Endothelial cell of umbilical vein (primary cell): ENCODE measurements around the gene RUFY3. TPM values are rescaled to one million over a fixed set of nuclear protein-coding genes. Genes with fewer than 3 reads are reported as not detected.

Experiments used
- BruUV-seq: library from RNA; stranded (reverse); fragments of 400-500 nt; replicated peaks from 2 replicates; lab custom pipeline; 2021; lab: Mats Ljungman, UMichigan
- CTCF ChIA-PET: fragments of 300-600, 350-600 bp; sonication (Branson Sonifier 250); formaldehyde crosslinking; loops from one replicate; lab custom pipeline; 2021; ENCODE audit warnings: antibody characterized with exemption, inconsistent platforms; lab: Charles Lee
- POLR2A ChIA-PET: fragments of 300-600, 350-600 bp; sonication (Branson Sonifier 250); formaldehyde crosslinking; loops from one replicate; lab custom pipeline; 2021; ENCODE audit warnings: antibody characterized with exemption, inconsistent platforms; lab: Charles Lee
- DNase-seq: peaks from one replicate; pipeline ENCODE4 v3.0.0-alpha.2; 2011; ENCODE audit warnings: low read depth, low spot score
- FAIRE-seq: peaks from 2 replicates; lab custom pipeline; 2011; peaks lifted over from hg19 to GRCh38; lab: Jason Lieb, UNC
- H2AFZ ChIP-seq: 2 replicates; pipeline ENCODE4 v1.6.0; 2012; ENCODE audit warnings: low read depth, low read length, control low read depth, inconsistent platforms
- H3K27ac ChIP-seq: 2 replicates; pipeline ENCODE4 v1.5.1; 2011; ENCODE audit warnings: low read depth, mild to moderate bottlenecking, control low read depth, low read length, moderate library complexity; ENCODE audit not compliant: insufficient read depth
- H3K27me3 ChIP-seq, 2 experiments: 2 replicates each; pipeline versions ENCODE4 v1.6.0 to v1.6.1; 2011; ENCODE audit warnings: low read length in 2 of 2, mixed read lengths in 1 of 2; ENCODE audit not compliant: control insufficient read depth in 2 of 2, insufficient read depth in 2 of 2
- H3K36me3 ChIP-seq, 2 experiments: 2 replicates in 1 of 2; 3 replicates in 1 of 2; pipeline ENCODE4 v1.5.1; 2011; ENCODE audit warnings: low read length in 2 of 2, mild to moderate bottlenecking in 1 of 2, moderate library complexity in 1 of 2; ENCODE audit not compliant: control insufficient read depth in 2 of 2, insufficient read depth in 2 of 2; ENCODE audit errors: extremely low read depth in 1 of 2
- H3K4me1 ChIP-seq: 3 replicates; pipeline ENCODE4 v1.5.1; 2011; ENCODE audit warnings: mild to moderate bottlenecking, low read length; ENCODE audit not compliant: control insufficient read depth, insufficient read depth; ENCODE audit errors: extremely low read depth
- H3K4me2 ChIP-seq: 2 replicates; pipeline ENCODE4 v1.6.1; 2011; ENCODE audit warnings: low read length, control low read depth, mixed read lengths; ENCODE audit not compliant: insufficient read depth
- H3K4me3 ChIP-seq, 3 experiments: fragments of 200-600 bp in 1 of 3; sonication (generic), shearing (Covaris generic) in 1 of 3; replicated peaks in 1 of 3; 2 replicates each; pipeline ENCODE4 v1.5.1; 2011 to 2016; ENCODE audit warnings: control low read depth in 3 of 3, low read length in 3 of 3, mild to moderate bottlenecking in 2 of 3, inconsistent platforms in 1 of 3, low read depth in 1 of 3, moderate library complexity in 1 of 3; ENCODE audit not compliant: insufficient read depth in 1 of 3
- H3K79me2 ChIP-seq: 2 replicates; pipeline ENCODE4 v1.6.0; 2012; ENCODE audit warnings: low read length, inconsistent platforms; ENCODE audit not compliant: control insufficient read depth, insufficient read depth
- H3K9ac ChIP-seq: replicated peaks from 2 replicates; pipeline ENCODE3; 2011; ENCODE audit warnings: low read length, control low read depth; ENCODE audit not compliant: insufficient read depth; ENCODE audit errors: extremely low read depth
- H3K9me1 ChIP-seq: replicated peaks from 3 replicates; pipeline ENCODE4 v1.6.0; 2011; ENCODE audit warnings: mild to moderate bottlenecking, low read length; ENCODE audit not compliant: control insufficient read depth, insufficient read depth; ENCODE audit errors: extremely low read depth
- H3K9me3 ChIP-seq: replicated peaks from 2 replicates; pipeline ENCODE4 v1.5.1; 2012; ENCODE audit warnings: low read length, inconsistent platforms; ENCODE audit not compliant: control insufficient read depth, insufficient read depth
- H4K20me1 ChIP-seq: replicated peaks from 2 replicates; pipeline ENCODE3; 2011; ENCODE audit warnings: mild to moderate bottlenecking, low read length; ENCODE audit not compliant: control insufficient read depth, insufficient read depth; ENCODE audit errors: extremely low read depth
- EZH2 ChIP-seq: IDR thresholded peaks from 2 replicates; pipeline ENCODE4 v1.6.1; 2012; ENCODE audit warnings: borderline replicate concordance, low read depth, mild to moderate bottlenecking, moderate library complexity, low read length, inconsistent platforms; ENCODE audit not compliant: severe bottlenecking
- FOS ChIP-seq: IDR thresholded peaks from 2 replicates; pipeline ENCODE4 v1.6.1; 2011; ENCODE audit warnings: mild to moderate bottlenecking, low read length, moderate library complexity, borderline replicate concordance; ENCODE audit not compliant: insufficient read depth
- GATA2 ChIP-seq: IDR thresholded peaks from 2 replicates; pipeline ENCODE4 v1.7.0; 2011; ENCODE audit warnings: low read depth, mild to moderate bottlenecking, moderate library complexity, mixed read lengths, low read length; ENCODE audit not compliant: insufficient read length, insufficient read depth
- JUN ChIP-seq: IDR thresholded peaks from 2 replicates; pipeline ENCODE4 v1.6.1; 2011; ENCODE audit warnings: borderline replicate concordance, low read depth; ENCODE audit not compliant: insufficient read length, insufficient read depth
- MYC ChIP-seq: IDR thresholded peaks from one replicate; pipeline ENCODE4 v1.6.1; 2011; ENCODE audit warnings: mild to moderate bottlenecking, low read depth, low read length
- POLR2A ChIP-seq: IDR thresholded peaks from 2 replicates; pipeline ENCODE4 v1.6.1; 2012; ENCODE audit warnings: low read depth, mild to moderate bottlenecking, control low read depth, low read length
- POLR2AphosphoS5 ChIP-seq: IDR thresholded peaks from 2 replicates; pipeline ENCODE4 v1.6.1; 2012; ENCODE audit warnings: low read depth, mild to moderate bottlenecking, control low read depth, low read length, moderate library complexity; ENCODE audit not compliant: insufficient read depth
- dilution Hi-C: fragments of 300-500 bp; cut with MboI; formaldehyde crosslinking; loops from one replicate; pipeline ENCODE4 v1.15.0; 2019; ENCODE audit warnings: low sequenced_read_pairs; ENCODE audit not compliant: extremely low pct_ligation_motif_present
- intact Hi-C: fragments of 100-400 bp; cut with micrococcal nuclease; formaldehyde crosslinking; loops from one replicate; pipeline ENCODE4 v1.10.0; 2022
- polyA plus RNA-seq, 4 experiments: library from polyadenylated mRNA; depleted of rRNA in 3 of 4; stranded (reverse) in 3 of 4; unstranded in 1 of 4; fragments of >200 nt; gene quantifications; 2 replicates each; pipeline versions ENCODE4 v1.2.1 to v1.2.3, GENCODE V29; 2011 to 2012; ENCODE audit warnings: missing spikeins in 1 of 4
- total RNA-seq: library from RNA; stranded (reverse); gene quantifications from 2 replicates; pipeline ENCODE4 v1.2.3, GENCODE V29; 2021
- TF ChIP-seq, protein P1 (sequence below): IDR thresholded peaks from 2 replicates; pipeline ENCODE4 v1.6.1; 2011; ENCODE audit not compliant: insufficient read depth, insufficient read length
- TF ChIP-seq, protein P2 (sequence below), 2 donors: IDR thresholded peaks; 1 replicate in 1 of 2; 2 replicates in 1 of 2; pipeline ENCODE4 v1.5.1; 2011; ENCODE audit warnings: low read length in 2 of 2, mild to moderate bottlenecking in 2 of 2, moderate library complexity in 2 of 2, control low read depth in 1 of 2, inconsistent platforms in 1 of 2, low read depth in 1 of 2; ENCODE audit not compliant: insufficient read depth in 1 of 2; ENCODE audit errors: extremely low read depth in 1 of 2

The RUFY3 gene
- total and polyA plus RNA-seq, 2 donors (not counting 3 experiments of a cell fraction or from before 2014, with no cell fraction given) = 10.0 to 52.8 TPM

DNA sequence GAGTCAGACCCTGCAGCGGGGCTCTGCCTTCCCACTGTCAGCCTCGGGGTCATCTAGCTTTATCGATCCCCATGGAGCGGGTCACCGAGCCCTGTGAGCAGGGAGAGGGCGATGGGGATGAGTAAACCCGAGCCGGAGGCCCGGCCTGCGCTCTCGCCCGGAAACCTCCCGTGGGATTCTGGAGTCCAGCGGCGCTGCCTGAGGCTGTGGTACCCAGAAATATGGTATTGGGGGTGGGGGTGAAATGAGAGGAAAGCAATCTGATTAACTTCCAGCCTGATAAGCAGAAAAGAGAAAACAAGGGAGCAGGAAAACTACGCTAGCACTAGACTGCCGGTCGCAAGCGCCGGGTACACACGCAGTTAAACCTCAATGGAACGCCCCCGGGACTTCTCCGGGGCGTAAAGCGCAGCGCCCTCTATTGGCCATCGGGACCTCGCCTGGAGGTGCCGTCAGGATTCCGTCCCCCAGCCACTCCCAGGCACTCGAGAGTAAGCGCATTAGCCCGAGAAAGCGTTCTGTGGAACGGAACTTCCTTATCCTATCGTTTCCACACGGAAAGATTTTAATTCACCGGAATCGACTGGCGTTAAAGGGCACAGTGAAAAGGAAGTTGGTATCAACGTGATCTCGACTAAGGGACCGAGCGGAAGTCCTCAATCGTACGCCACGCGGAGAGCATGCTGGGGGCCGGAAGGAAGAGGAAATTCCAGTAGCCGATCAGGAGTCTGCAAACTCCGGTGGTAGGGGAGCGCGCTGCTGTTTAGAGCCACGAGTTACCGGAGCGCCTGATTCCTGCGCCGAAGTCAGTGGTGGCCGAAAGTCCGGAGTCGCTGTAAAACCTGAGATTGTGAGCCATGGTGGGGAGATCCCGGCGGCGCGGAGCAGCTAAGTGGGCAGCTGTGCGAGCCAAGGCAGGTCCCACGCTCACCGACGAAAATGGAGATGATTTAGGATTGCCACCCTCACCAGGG is 33.7 kb upstream of the RUFY3 start, which contains the start of gene UTP3:
Gene UTP3, plus strand, starts transcription at position 712 of the 974 bp plus-strand sequence. Its CDS starts 146 bp downstream, at position 858.
- H3K27ac ChIP-seq = peak within 1 kb of the TSS; percentile 36

More for the DNA sequence above, 33.7 kb upstream of the RUFY3 start, which contains the start of gene UTP3:
- no peaks in the 10 kb centered on the region for H3K9me1 ChIP-seq
- peak within 1 kb of the TSS; percentile 93 for H3K4me2 ChIP-seq
- TSS peak; percentile 97 for BruUV-seq
- FAIRE-seq (peak; percentile 98), DNase-seq (peak; percentile 98)
- ChIA-PET POLR2A (interaction anchor here (2.1 kb wide), 1 partner anchor 16 kb away, joined by 12 read pairs; no protein-coding TSS in a partner anchor), CTCF (interaction anchor here (0.5 to 2.1 kb wide), 9 partner anchors 9 to 86 kb away, joined by 3 to 16 read pairs (median 3); no protein-coding TSS in a partner anchor)
- peak within 1 kb of the TSS; percentile 34 to 72 (median 62) for H3K4me3 ChIP-seq
- intact Hi-C loops = loop anchor here (1.0 kb wide), 5 partner anchors 16 to 305 kb away; partner anchors contain the start of genes DCK, GRSF1 and MOB1B
- peaks cover 31% of the 10 kb centered on the region for H3K79me2 ChIP-seq
- dilution Hi-C loops = no loop called here
- peak within 1 kb of the TSS; percentile 82 for H3K9ac ChIP-seq
- peak within 1 kb of the TSS; percentile 95 for H2AFZ ChIP-seq
- H4K20me1 ChIP-seq = no peaks in the 10 kb centered on the region
- no peaks in the 10 kb centered on the region for H3K9me3 ChIP-seq
- peaks cover 22% of the 10 kb centered on the region for H3K4me1 ChIP-seq
- no peaks in the 10 kb centered on the region for H3K36me3 ChIP-seq
- TF ChIP-seq POLR2A (peak; percentile 83), MYC (peak; percentile 77), POLR2AphosphoS5 (peak; percentile 83), EZH2 (no peak), GATA2 (peak; percentile 63), FOS (peak; percentile 22), JUN (no peak)
- TF ChIP-seq, protein P1, sequence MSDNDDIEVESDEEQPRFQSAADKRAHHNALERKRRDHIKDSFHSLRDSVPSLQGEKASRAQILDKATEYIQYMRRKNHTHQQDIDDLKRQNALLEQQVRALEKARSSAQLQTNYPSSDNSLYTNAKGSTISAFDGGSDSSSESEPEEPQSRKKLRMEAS = peak; percentile 81
- TF ChIP-seq, protein P2, sequence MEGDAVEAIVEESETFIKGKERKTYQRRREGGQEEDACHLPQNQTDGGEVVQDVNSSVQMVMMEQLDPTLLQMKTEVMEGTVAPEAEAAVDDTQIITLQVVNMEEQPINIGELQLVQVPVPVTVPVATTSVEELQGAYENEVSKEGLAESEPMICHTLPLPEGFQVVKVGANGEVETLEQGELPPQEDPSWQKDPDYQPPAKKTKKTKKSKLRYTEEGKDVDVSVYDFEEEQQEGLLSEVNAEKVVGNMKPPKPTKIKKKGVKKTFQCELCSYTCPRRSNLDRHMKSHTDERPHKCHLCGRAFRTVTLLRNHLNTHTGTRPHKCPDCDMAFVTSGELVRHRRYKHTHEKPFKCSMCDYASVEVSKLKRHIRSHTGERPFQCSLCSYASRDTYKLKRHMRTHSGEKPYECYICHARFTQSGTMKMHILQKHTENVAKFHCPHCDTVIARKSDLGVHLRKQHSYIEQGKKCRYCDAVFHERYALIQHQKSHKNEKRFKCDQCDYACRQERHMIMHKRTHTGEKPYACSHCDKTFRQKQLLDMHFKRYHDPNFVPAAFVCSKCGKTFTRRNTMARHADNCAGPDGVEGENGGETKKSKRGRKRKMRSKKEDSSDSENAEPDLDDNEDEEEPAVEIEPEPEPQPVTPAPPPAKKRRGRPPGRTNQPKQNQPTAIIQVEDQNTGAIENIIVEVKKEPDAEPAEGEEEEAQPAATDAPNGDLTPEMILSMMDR (IDR thresholded peaks at IDR 0.05; ENCODE audit: extremely low read depth in 1 of 2, insufficient read depth in 1 of 2, low read depth in 1 of 2, low read length in 2 of 2) = peak; percentile 96 to 99
- no peaks in the 10 kb centered on the region for H3K27me3 ChIP-seq
